Endothelial cell of umbilical vein (primary cell): ENCODE measurements around the gene OTOP2.

Experiments
- CTCF ChIP-seq, 2 donors: IDR thresholded peaks; 1 replicate in 1 of 2; 2 replicates in 1 of 2; pipeline ENCODE4 v1.5.1; 2011; ENCODE audit warnings: low read length in 2 of 2, mild to moderate bottlenecking in 2 of 2, moderate library complexity in 2 of 2, control low read depth in 1 of 2, inconsistent platforms in 1 of 2, low read depth in 1 of 2; ENCODE audit not compliant: insufficient read depth in 1 of 2; ENCODE audit errors: extremely low read depth in 1 of 2
- EZH2 ChIP-seq: IDR thresholded peaks from 2 replicates; pipeline ENCODE4 v1.6.1; 2012; ENCODE audit warnings: borderline replicate concordance, low read depth, mild to moderate bottlenecking, moderate library complexity, low read length, inconsistent platforms; ENCODE audit not compliant: severe bottlenecking
- FOS ChIP-seq: IDR thresholded peaks from 2 replicates; pipeline ENCODE4 v1.6.1; 2011; ENCODE audit warnings: mild to moderate bottlenecking, low read length, moderate library complexity, borderline replicate concordance; ENCODE audit not compliant: insufficient read depth
- GATA2 ChIP-seq: IDR thresholded peaks from 2 replicates; pipeline ENCODE4 v1.7.0; 2011; ENCODE audit warnings: low read depth, mild to moderate bottlenecking, moderate library complexity, mixed read lengths, low read length; ENCODE audit not compliant: insufficient read length, insufficient read depth
- JUN ChIP-seq: IDR thresholded peaks from 2 replicates; pipeline ENCODE4 v1.6.1; 2011; ENCODE audit warnings: borderline replicate concordance, low read depth; ENCODE audit not compliant: insufficient read length, insufficient read depth
- POLR2A ChIP-seq: IDR thresholded peaks from 2 replicates; pipeline ENCODE4 v1.6.1; 2012; ENCODE audit warnings: low read depth, mild to moderate bottlenecking, control low read depth, low read length
- POLR2AphosphoS5 ChIP-seq: IDR thresholded peaks from 2 replicates; pipeline ENCODE4 v1.6.1; 2012; ENCODE audit warnings: low read depth, mild to moderate bottlenecking, control low read depth, low read length, moderate library complexity; ENCODE audit not compliant: insufficient read depth
- TF ChIP-seq, protein P1 (sequence below): IDR thresholded peaks from 2 replicates; pipeline ENCODE4 v1.6.1; 2011; ENCODE audit not compliant: insufficient read depth, insufficient read length

GRCh38 chr17:74954115-74954514 lies 30.0 kb downstream of the OTOP2 start:
- TF ChIP-seq POLR2A (no peak), POLR2AphosphoS5 (no peak), CTCF (IDR thresholded peaks at IDR 0.05; ENCODE audit: extremely low read depth in 1 of 2, insufficient read depth in 1 of 2, low read depth in 1 of 2, low read length in 2 of 2) (no peak), EZH2 (no peak), FOS (no peak), JUN (no peak), GATA2 (no peak)
- TF ChIP-seq, protein P1, sequence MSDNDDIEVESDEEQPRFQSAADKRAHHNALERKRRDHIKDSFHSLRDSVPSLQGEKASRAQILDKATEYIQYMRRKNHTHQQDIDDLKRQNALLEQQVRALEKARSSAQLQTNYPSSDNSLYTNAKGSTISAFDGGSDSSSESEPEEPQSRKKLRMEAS, result no peak
